Left ventricle myocardium inferior (tissue), 1 donor: ENCODE measurements around the gene TES. TPM values are rescaled to one million over a fixed set of nuclear protein-coding genes. Genes with fewer than 3 reads are reported as not detected.

Source experiments
- DNase-seq: peaks from one replicate; pipeline ENCODE4 v3.0.0-alpha.2; 2020
- H3K27ac ChIP-seq: fragments of 200-600 bp; replicated peaks from 2 replicates; pipeline ENCODE4 v1.8.0; 2021
- H3K27me3 ChIP-seq: fragments of 200-600 bp; 2 replicates; pipeline ENCODE4 v1.8.0; 2021; ENCODE audit warnings: low read depth
- H3K36me3 ChIP-seq: fragments of 200-600 bp; 2 replicates; pipeline ENCODE4 v1.8.0; 2021
- H3K4me1 ChIP-seq: fragments of 200-600 bp; 2 replicates; pipeline ENCODE4 v1.8.0; 2021
- H3K4me3 ChIP-seq: fragments of 200-600 bp; 2 replicates; pipeline ENCODE4 v1.8.0; 2021; ENCODE audit warnings: mild to moderate bottlenecking, moderate library complexity
- H3K9me3 ChIP-seq: fragments of 200-600 bp; replicated peaks from 2 replicates; pipeline ENCODE4 v1.8.0; 2021
- intact Hi-C: fragments of 100-400 bp; cut with micrococcal nuclease; formaldehyde crosslinking; loops from one replicate; pipeline ENCODE4 v1.11.0; 2022
- total RNA-seq: library from RNA; stranded (reverse); fragmentation: NEBNext Ultra II Directional; extraction: Animal tissue kit (Norgen Biotek cat#: 25700); gene quantifications from one replicate; pipeline ENCODE4 v1.2.1, GENCODE V29; 2021
- TF ChIP-seq, protein P1 (sequence below): fragments of 200-600 bp; IDR thresholded peaks from 2 replicates; pipeline ENCODE4 v1.8.0; 2021; ENCODE audit warnings: antibody characterized with exemption, mild to moderate bottlenecking, borderline replicate concordance
- donor health status: DM: no; HTN: yes; CAD: no; lungs with severe emphysema.

TES gene
- total RNA-seq, 1 donor from 2014 or later = 13.9 TPM

DNA sequence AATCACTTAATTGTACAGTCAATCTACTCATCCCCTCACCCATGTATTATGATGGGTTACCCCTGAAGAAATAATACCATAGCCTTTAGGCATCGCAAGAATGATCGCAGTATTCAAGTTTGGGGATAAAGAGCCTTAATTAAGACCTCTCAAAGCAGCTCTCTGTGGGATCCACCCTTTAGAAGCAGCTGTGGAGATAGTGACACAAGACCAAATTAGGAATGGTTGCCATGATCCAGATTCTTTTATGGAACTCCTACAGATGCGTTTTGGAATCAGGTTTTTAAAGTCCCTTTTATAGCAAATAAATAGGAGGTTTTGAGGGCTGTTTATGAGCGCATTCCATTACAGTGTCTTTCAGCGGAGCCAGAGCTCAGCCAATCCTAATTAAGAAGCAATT, 12.2 kb downstream of the TES start:
- no peak overlapping the region for H3K4me3 ChIP-seq

DNA sequence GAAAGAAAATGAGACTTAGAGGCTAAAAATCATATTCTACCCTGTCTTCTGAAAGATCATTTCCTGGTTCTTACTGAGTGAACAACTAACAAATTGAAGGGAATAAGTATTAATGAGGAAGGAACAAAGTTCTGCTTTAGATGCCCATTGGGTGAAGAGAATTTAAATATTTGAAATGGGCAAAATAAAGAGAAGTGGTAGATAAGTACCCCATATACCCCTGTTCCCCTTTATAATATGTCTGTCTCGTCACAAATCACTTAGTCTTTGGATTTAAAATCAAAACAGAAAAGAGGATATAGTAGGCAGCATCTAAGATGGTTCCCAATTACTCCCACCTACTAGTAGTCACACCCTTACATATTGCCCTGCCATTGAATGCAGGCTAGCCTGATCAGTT, 13.2 kb downstream of the TES start:
- TF ChIP-seq, protein P1, sequence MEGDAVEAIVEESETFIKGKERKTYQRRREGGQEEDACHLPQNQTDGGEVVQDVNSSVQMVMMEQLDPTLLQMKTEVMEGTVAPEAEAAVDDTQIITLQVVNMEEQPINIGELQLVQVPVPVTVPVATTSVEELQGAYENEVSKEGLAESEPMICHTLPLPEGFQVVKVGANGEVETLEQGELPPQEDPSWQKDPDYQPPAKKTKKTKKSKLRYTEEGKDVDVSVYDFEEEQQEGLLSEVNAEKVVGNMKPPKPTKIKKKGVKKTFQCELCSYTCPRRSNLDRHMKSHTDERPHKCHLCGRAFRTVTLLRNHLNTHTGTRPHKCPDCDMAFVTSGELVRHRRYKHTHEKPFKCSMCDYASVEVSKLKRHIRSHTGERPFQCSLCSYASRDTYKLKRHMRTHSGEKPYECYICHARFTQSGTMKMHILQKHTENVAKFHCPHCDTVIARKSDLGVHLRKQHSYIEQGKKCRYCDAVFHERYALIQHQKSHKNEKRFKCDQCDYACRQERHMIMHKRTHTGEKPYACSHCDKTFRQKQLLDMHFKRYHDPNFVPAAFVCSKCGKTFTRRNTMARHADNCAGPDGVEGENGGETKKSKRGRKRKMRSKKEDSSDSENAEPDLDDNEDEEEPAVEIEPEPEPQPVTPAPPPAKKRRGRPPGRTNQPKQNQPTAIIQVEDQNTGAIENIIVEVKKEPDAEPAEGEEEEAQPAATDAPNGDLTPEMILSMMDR = no peak
- peaks cover 36% of the 10 kb centered on the region for H3K4me1 ChIP-seq
- intact Hi-C loops = no loop called here

More for the DNA sequence above, 12.2 kb downstream of the TES start:
- Histone ChIP-seq H3K9me3 (no peaks in the 10 kb centered on the region), H3K27ac (no peak overlapping the region), H3K4me1 (peaks cover 36% of the 10 kb centered on the region), H3K36me3 (no peaks in the 10 kb centered on the region), H3K27me3 (no peaks in the 10 kb centered on the region)
- no peak for DNase-seq
- intact Hi-C loops = no loop called here
- TF ChIP-seq, protein P1 = no peak

DNA sequence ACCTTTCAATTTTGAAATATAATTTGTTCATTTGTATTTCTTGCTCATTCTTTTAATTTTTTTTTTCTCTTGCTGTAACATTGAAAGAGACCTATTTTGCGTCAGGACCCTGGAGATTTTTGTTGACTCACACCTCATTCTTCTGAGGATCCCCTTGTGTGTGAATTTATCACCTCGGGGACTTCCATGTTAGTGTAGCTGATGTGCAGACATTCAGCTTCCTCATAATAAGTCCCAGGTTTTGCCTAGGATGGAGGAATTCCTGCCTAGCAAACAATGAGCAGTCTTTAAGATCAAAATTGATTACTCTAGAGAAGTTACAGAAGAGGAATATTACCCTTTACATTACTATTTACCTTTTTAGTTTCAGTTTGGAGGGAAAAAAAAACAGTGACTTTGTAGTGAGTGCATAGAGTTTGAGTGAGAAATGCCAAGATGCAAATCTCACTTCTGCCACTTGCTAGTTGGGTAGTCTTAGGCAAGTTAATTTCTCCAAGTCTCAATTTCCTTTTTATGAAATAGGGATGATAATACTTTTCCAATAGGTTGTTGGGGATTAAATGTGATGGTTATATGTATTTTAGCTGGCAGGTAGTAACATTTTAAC, 14.3 kb downstream of the TES start:
- no peak for DNase-seq
- TF ChIP-seq, protein P1 = no peak
- Histone ChIP-seq H3K27me3 (no peaks in the 10 kb centered on the region), H3K9me3 (no peaks in the 10 kb centered on the region), H3K36me3 (no peaks in the 10 kb centered on the region), H3K4me3 (no peak overlapping the region), H3K27ac (no peak overlapping the region), H3K4me1 (peaks cover 35% of the 10 kb centered on the region)
- intact Hi-C loops = no loop called here

More for the DNA sequence above, 13.2 kb downstream of the TES start:
- Histone ChIP-seq H3K27me3 (no peaks in the 10 kb centered on the region), H3K4me3 (no peak overlapping the region), H3K9me3 (no peaks in the 10 kb centered on the region), H3K36me3 (no peaks in the 10 kb centered on the region), H3K27ac (no peak overlapping the region)
- DNase-seq = no peak

DNA sequence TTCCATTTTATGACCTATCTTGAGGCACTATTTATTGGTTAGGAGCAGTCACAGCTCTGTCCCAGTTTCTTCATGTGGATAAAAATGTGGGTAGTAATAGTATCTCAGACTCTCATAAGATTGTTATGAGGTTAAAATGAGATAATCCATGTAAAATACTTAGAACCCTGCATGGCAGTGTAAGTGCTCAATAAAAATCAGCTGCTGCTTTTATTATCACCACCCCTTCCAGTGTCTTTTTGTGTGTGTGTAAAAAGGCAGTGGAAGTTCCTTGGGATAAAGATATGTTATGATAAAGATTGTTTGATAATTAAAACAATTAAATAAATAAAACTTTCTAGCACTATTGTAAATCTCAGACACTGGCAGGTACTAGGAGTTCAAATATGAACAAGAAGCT, 15.5 kb downstream of the TES start:
- intact Hi-C loops = no loop called here
- no peaks in the 10 kb centered on the region for H3K9me3 ChIP-seq
- TF ChIP-seq, protein P1 = no peak
- no peak for DNase-seq
- H3K36me3 ChIP-seq = no peaks in the 10 kb centered on the region
- H3K4me3 ChIP-seq = no peak overlapping the region
- H3K27ac ChIP-seq = no peak overlapping the region
- peaks cover 37% of the 10 kb centered on the region for H3K4me1 ChIP-seq
- no peaks in the 10 kb centered on the region for H3K27me3 ChIP-seq

DNA sequence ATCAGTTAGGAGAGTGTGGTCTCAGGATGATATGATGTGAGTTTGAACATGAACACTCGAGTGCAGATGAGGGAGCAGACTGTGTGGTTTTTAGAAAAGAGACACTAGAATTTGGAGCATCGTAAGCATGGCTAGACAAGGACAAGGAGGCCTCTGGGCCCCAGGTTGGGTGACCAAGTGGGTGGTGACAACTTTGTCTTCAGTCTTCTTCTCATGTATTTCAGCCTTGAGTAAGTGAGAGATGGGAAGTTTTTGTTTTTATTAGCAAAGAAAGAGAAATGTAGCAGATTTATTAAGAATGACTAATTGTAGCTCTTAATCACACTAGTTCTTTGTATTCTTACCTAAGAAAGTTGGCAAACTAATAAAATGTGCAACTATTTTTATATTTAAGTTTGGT, 16.3 kb downstream of the TES start:
- H3K9me3 ChIP-seq = no peaks in the 10 kb centered on the region
- H3K27ac ChIP-seq = no peak overlapping the region
- intact Hi-C loops = no loop called here
- no peak overlapping the region for H3K4me3 ChIP-seq
- peaks cover 45% of the 10 kb centered on the region for H3K4me1 ChIP-seq
- TF ChIP-seq, protein P1 = no peak
- H3K27me3 ChIP-seq = no peaks in the 10 kb centered on the region
- no peaks in the 10 kb centered on the region for H3K36me3 ChIP-seq
- no peak for DNase-seq
